GM21447 (cell line): ENCODE results near the gene SPATC1L.
"Not testable (repeated sequence)": the region's sequence is repeated elsewhere in the genome, so short reads cannot be mapped to it uniquely, and the experiment has no call there.

Source experiments
- ATAC-seq: cut with Tn5 transposase; IDR thresholded peaks from one replicate; pipeline ENCODE4 v1.9.1; 2021; ENCODE audit not compliant: unreplicated experiment

SPATC1L gene

GRCh38 chr21:46183910-46184624, at the start of gene SPATC1L:
TSS of gene SPATC1L (minus strand) at chr21:46184459. CDS start at chr21:46182816, 1,643 bp downstream.
- ATAC-seq: peak; percentile 58

- ATAC-seq: no peak
Measured at GRCh38 chr21:46229923-46230260, 45.6 kb upstream of the SPATC1L start.

- peak; percentile 23 for ATAC-seq
Measured at GRCh38 chr21:46229133-46229922, 45.1 kb upstream of the SPATC1L start.

- peak; percentile 68 for ATAC-seq
Measured at GRCh38 chr21:46228345-46229051, 44.2 kb upstream of the SPATC1L start, which contains the start of gene LSS. TSS of gene LSS (minus strand) at chr21:46228774. CDS start at chr21:46228745, 29 bp downstream.

GRCh38 chr21:46227811-46228344, 43.6 kb upstream of the SPATC1L start:
- no peak for ATAC-seq

- ATAC-seq: no peak
Measured at GRCh38 chr21:46226920-46227599, 42.8 kb upstream of the SPATC1L start.

GRCh38 chr21:46226146-46226545, 41.9 kb upstream of the SPATC1L start:
- no peak for ATAC-seq

GRCh38 chr21:46223661-46224060, 39.4 kb upstream of the SPATC1L start:
- ATAC-seq: not testable (repeated sequence)

- no peak for ATAC-seq
Measured at GRCh38 chr21:46223217-46223616, 39.0 kb upstream of the SPATC1L start.

GRCh38 chr21:46222436-46223116, 38.3 kb upstream of the SPATC1L start:
- ATAC-seq: no peak

GRCh38 chr21:46221664-46222435, 37.6 kb upstream of the SPATC1L start:
- no peak for ATAC-seq

GRCh38 chr21:46220847-46221246, 36.6 kb upstream of the SPATC1L start:
- no peak for ATAC-seq

- no peak for ATAC-seq
Measured at GRCh38 chr21:46220275-46220810, 36.1 kb upstream of the SPATC1L start.

GRCh38 chr21:46219591-46220239, 35.5 kb upstream of the SPATC1L start:
- ATAC-seq: no peak

- no peak for ATAC-seq
Measured at GRCh38 chr21:46218906-46219590, 34.8 kb upstream of the SPATC1L start.

GRCh38 chr21:46217511-46218196, 33.4 kb upstream of the SPATC1L start:
- no peak for ATAC-seq

GRCh38 chr21:46216132-46216747, 32.0 kb upstream of the SPATC1L start:
- no peak for ATAC-seq
